HG03045 (cell line): ENCODE measurements around the gene KRT35.

Experiments used
- ATAC-seq: cut with Tn5 transposase; IDR thresholded peaks from one replicate; pipeline ENCODE4 v1.9.1; 2021; ENCODE audit warnings: mild to moderate bottlenecking, moderate library complexity; ENCODE audit not compliant: unreplicated experiment

The KRT35 gene

DNA sequence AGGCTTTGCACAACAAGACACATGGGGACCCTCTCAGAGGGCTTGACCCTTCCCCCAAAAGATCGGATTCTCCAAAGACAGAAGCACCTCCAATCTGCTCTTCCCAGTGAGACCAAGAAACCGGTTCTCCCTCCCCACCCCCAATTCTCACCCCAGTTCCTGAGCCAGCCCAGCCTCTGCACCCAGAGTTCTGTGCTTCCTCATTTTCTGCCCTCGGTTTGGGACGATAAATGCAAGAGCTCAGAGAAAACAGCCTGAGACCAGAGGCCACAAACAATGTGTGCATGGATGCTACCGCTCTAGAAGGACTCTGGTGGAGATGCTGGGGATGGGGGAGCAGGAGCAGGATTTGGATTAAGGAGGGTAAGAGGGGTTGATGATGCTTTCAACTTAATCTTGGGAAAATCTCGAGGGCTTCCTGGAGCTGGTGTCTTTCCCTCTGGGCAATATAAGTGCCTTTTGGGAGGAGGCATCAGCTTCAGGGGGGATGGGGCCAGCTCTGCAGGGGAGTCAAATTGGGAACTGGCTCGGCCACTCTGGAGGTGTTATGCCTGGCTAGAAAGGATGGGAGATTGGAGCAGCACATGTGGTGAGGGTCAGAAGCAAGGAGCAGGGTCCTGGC is 31.7 kb upstream of the KRT35 start:
- ATAC-seq = no peak

DNA sequence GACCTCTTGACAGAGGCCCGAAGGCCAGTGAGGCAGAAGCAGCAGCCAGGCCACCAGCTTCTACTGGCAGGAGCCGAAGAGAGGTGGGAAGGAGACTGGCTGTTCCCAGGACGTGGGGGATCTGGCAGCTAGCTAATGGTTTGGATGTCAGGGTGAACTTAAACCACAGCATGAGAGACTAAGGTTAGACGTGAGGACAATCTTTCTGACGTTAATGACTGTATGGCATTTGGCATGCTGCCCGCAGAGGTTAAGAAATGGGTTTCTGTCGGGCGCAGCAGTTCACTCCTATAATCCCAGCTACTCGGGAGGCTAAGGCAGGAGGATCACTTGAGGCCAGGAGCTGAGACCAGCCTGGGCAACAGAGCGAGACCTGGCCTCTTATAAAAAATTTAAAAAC is 30.8 kb upstream of the KRT35 start:
- no peak for ATAC-seq

DNA sequence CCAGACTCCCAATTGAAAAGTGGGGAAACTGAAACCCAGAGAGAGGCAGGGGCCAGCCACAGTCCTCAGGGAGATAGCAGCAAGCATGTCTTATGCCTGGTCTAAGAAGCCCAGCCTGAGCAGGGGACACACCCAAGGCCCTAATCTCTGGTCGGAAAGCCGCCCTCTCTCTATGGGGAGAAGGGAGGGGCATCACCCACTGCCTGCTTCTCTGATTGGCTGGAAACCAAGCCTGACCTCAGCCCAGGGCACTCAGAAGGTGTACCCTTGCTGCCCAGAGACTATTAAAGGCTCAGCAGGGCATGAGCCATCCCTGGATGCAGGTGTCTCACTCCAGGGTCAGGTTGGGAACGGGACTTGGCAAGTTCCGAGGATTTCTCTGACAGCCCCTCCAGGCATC is 30.2 kb upstream of the KRT35 start:
- ATAC-seq = no peak

DNA sequence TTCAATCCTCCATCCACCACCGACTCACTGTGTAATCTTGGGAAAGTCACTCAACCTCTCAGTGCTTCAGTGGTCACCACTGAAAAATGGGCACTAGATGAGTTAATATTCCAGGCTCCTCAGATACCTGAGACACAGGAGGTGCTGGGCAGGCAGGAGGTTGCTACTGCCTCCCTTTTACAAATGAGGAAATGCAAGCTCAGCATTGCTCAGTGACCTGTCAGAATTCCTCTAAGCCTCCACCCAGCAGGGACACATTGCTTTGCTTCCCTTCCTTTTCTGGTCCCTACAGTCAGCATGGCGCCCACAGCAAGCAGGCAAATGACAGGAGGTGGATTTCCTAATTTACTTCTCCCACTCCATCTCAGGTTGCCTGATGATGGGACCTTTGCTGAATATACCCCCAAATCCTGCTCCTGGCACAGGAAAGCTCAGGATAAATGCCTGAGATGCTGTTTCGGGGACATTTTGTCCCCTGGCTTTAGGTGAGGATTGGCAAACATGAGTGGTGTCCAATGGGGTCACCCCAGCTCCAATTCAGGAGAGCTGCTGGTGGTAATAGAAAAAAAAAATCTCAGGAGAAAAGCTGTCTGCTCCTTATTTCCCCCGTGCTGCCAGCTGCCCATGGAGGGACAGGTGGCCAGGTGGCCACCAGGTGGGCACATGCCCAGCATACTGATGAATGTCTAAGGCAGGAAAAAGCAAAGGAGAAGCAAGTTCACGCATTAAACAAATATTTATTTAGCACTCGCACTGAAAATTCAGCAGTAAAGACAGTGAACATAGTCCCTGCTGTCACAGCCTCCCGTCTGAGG is 29.5 kb upstream of the KRT35 start:
- no peak for ATAC-seq

DNA sequence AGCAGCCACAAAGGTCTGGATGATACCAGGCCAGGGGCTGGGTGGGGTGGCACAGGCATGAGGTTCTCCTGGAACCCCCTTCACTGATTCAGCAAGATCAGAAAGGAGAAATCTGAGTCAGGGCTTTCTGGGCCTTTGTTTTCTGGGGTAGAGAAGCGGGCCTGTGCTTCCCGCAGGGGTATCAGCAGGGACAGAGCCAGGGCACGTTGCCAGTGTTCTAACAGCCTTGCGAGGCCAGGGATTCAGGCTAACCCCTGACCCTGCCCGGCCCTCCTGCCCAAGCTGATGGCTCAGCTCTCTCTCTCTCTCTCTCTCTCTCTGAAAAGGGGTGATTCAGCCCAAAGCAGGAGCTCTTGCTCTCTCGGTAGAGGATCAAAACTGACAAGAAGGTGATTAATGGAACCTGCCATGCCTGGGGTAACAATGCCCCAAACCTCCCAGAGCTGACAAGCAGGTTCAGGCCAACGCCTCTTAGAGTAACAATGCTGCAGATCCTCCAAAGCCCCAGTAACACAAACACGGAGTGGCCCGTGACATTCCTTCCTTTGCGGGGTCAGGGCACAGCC is 26.4 kb upstream of the KRT35 start:
- ATAC-seq = no peak

DNA sequence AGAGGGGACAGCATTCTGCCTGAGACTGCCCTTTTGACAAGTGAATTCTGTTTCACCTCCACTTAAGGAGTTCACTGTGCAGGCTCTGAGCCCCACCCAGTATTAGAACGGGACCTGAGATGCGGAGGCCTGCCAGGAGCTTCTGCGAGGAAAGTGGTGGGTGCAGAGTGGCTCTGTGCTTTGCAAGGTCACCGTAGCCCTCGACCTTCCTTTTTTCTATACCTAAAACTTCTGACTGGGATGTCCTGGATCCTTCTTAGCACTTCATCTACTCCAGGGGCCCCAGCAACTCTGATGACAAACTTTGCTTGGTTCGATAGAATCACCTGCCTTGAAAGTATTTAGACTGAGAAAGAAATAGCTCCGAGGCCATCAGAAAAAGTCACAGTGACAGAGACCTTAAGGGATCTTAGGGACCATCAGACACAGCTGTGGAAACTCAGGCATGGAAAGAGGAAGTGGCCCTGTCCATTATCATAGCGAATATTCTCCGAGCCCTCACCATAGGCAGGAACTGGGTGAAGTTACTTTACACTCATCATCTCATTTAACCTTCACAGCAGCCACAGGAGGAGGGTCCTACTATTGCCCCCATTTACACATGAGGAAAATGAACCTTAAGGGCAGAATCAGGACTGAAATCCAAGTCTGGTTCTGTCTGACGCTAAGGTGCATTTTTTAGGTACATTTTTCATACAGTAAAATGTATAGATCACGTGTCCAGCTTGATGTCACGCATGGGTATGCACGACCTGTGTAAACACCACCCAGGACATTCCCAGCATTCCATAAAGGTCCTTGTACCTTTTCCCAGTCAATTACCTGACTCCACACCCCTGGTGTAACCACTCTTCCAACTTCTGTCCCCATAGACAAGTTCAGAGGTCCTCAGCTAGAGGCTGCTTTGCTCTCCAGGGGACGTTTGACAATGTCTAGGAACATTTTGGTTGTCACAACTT is 25.1 kb upstream of the KRT35 start:
- ATAC-seq = no peak

DNA sequence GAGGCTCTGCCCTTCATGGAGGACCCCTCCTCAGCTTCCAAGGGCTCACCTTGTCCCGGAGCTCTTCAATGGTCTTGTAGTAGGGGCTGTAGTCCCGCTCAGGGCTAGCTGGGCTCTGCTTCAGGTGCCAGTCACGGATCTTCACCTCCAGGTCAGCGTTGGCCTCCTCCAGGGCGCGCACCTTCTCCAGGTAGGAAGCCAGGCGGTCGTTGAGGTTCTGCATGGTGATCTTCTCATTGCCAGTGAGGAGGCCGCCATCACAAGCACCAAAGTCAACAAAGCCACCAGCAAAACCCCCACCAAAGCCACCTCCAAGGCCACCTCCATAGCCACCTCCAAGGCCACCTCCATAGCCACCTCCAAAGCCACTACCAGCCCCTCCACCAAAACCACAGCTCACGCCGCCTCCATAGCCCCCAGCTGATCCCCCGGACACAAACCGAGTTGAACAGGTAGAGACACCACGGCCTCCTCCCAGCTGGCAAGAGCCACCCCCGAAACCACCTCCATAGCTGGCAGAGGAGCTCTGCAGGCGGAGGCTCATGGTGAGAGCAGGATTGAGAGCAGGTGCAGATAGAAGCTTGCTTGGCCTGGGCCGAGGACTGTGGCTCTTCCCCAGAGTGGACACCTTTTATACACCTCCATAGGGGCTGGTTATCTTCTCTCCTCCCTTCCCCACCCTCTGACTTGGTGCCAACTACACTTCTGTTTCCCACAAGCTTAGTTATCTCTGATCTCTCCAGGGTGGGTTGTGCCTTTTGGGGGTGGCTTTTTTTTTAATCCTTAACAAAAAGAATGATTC is 24.3 kb upstream of the KRT35 start, which contains the start of gene KRT13:
Gene KRT13 (minus strand): TSS at position 606 of the 802 bp plus-strand sequence. CDS start 62 bp downstream, at position 544.
- no peak for ATAC-seq

DNA sequence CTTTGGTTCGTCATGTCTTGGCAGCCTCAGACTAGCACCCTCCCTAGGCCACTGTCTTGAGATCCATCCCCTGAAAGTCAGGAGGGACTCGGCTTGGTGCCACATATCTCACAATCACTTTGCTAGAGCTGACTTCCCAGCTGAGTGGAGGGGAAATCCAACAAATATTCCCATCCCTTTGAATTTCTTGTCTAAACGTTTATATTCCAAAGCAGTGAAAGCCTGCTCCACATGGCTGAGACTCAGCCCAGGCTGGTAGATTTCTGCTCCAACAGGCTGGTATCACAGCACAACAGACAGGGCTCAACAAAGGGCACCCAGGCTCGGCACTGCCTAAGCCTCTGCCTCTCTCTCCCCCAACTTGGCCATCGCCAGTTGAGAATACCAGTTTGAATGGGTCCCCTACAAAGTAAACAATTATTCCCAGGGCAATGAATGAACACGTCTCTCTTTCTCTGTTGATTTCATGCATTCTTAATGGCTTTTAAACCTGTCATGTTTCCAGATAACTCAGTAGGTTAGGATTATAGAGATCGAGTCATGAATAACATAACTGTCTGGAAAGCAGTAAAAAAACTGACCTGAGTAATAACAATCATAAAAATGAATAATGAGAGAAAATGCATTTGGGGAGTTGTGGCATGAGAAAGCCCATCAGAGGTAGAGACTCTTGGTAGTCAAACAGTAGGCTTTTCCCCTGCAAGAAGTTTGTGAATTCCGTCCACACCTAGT is 23.5 kb upstream of the KRT35 start:
- no peak for ATAC-seq

DNA sequence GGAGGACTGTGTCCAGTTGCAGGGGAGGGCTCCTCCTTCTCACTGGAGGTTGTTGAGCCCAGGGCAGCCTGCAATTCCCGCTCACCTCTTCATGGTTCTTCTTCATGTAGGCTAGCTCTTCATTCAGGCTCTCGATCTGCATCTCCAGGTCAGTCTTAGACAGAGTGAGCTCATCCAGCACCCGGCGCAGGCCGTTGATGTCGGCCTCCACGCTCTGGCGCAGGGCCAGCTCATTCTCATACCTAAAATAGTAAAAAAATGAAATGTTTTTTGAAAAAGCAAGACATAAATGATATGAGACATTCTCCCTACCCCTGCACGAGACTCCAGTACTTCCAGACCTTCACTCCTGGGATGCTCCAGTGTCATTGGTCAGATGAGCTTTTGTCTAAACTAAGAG is 22.3 kb upstream of the KRT35 start:
- ATAC-seq = no peak

DNA sequence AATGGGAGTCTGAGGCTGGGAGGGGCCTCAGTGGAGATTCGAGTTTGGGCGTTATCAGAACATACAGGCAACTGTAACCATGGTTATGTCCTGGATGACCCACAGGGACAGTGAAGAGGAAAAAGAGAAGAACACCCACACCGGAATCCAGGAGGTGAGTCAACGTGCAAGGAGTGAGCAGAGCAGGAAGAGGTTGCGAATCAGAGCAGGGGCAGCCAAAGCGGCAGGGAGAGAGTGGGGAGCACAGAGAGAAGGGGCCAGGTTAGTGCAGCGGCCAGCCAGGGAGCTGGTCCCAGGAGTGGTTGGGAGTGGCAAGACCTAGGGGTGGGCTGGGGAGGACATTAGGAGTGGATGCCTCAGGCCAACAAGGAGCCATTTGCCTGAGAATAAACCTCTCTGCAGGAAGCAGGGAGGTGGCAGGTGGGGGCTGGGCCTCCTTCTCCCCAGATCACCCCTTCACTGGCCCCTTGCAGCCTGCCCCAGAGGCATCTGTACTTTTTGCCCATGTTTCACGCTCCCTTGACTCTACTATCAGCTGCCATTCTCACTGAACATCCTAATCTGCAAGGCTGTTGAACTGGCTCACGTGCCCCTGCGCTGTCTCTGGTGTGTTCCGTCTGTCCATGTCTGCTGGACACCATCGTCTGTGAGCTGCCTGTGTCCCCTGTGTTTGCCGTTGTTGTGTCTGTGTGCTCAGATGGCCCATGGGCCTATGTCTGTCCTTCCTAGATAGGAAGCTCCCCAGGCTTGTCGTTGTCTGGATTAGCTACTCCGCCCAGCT is 19.4 kb upstream of the KRT35 start:
- ATAC-seq = no peak

DNA sequence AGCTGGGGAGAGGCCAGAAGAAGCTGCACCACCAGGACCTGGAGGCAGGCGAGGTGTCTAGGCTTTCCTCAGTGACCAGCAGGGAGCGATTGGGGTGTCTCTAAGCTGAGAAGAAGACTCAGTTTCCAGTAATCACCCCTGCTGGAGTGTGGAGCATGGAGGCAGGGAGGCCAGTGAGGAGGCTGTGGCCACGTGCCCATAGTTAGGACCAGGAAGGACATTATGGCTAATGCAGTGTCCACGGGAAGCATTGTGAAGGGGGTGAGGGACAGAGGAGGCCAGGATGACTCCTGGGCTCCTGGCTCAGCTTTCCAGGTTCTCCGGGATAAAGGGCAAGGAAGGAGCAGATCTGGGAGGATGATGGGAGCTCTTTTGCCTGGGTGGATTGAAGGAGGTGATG is 18.8 kb upstream of the KRT35 start:
- ATAC-seq = no peak

DNA sequence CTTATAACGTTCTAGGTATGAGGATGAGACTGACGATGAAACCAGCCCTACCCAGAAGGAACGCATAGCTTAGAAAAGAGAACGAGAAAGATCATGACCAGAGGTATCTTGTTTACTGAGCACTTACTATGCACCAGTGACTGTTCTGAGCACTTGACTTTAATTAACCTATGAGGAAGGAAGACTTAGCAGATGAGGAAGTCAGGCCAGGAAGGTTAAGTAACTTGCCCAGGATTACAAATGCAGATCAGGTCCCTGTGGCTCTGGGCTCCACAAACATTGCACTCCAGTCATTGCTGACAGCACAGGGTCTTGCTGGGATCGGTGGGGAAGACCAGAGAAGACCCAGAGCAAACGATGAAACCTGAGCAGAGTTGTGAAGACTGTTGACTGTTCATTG is 17.3 kb upstream of the KRT35 start:
- no peak for ATAC-seq

DNA sequence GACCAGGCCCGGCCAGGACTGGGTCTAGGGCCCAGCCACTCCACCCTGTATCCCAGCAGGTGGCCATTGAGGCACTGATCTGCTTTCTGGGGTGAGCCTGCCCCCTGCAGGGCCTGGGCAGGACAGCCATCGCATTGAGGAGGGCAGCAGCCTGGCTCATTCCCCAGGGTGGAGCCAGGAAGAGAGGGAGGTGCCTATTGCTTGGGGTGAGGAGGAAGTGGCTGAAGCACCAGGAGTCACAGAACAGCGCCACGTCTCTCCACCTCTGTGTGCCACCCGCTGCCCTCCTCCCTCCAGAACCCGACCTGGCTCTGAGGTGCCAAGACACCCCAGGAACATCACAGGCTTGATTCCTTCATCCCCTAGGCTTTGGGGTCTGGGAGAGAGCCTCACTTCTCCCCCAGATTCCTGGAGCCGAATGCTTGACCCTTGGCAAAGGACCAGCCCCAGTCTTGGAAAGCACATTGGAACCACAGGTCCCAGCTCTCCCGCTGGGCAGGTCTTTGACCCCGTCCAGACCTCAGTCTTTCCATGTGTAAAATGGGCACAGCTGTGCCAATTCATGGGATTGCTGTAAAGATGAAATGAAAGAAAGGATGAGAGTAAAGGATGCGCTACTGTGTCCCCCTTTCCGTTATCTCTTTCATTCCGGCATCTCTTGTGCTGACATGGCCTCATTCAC is 16.0 kb upstream of the KRT35 start:
- no peak for ATAC-seq

DNA sequence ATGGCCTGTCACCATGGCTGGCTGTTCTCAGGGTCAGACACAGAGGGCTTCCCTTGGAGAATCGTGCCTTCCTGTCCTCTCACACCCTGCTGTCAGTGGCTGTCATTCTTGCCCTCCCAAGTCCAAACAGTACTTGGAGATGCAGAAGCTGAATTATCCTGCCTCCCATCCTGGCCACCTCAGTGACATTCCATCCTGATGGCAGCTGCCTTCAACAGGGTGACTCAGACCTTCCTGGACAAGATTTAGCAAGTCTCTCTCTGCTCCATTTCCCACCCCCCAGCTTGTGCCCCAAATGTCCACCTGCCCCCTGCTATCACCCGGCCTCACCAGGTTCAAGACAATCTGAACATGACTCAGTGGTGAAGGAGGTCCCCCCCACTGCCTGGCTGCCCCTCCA is 13.6 kb upstream of the KRT35 start:
- ATAC-seq = no peak

DNA sequence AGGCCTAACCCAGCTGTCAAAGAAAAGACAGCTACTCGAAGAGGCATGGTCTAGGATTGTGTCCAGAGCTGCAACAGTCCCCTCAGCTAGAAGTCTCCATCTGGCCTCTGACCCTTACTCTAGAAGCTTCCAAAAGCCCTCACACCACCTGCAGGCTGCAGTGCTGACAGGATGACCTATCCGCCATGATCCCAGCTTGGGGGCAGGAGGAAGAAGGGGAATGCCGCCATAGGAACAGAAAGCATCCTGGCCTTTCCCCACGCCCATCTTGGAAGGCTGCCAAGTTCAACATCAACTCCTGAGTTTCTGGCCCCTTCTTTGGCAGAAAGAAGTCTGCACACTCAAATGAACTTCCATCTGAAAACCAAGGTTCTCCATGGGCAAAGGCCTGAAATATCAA is 11.8 kb upstream of the KRT35 start:
- no peak for ATAC-seq

DNA sequence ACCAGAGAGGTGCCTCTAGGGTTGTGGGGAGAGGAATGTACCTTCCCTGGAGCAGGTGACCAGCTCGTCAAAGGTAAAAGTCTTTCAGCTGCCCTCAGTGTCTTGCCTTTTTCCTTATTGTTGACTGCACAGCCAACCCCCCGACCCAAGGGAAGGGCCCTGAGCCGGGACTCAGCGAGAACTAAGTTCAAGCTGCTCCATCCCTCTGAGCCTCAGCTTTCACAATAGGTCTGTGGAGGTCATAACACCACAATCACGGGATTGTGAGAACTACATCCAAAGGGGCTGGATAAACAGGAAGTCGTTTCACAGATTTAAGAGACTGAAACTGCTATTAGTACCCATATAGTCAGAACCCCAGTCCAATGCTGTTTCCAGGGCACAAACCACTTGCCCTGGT is 11.4 kb upstream of the KRT35 start:
- no peak for ATAC-seq

DNA sequence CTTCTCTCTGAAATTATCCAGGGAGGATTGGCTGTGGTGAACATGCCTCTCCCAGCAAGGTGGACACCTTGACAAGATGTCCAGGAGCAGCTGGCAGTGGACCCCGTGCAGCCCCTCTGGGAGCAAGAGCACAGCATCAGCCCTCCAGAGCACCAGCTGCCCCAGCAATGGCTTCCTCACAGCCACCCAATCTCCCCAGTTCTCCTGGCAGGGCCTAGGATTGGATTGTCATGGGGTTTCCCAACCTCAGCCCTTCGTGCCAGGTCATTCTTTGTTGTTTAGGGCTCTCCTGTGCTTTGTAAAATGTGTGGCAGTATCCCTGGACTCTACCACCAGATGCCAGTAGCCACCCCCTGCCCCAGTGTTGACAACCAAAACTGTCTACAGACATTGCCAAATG is 10.5 kb upstream of the KRT35 start:
- no peak for ATAC-seq
